ENCODE data around the gene EHBP1.
"Not testable (repeated sequence)": the region's sequence is repeated elsewhere in the genome, so short reads cannot be mapped to it uniquely, and the experiment has no call there.

Gene EHBP1

GRCh38 chr2:62705859-62706720, 577 bp downstream of the EHBP1 start:
- peak in 1 of 2 experiments; percentile 41 for DNase-seq

- no peak for DNase-seq
Observed at GRCh38 chr2:62706721-62707521, 1.4 kb downstream of the EHBP1 start.

GRCh38 chr2:62708751-62709150, 3.2 kb downstream of the EHBP1 start:
- DNase-seq = no peak

GRCh38 chr2:62711832-62712494, 6.5 kb downstream of the EHBP1 start:
- DNase-seq = no peak

GRCh38 chr2:62713196-62713595, 7.7 kb downstream of the EHBP1 start:
- not testable (repeated sequence) for DNase-seq

GRCh38 chr2:62713837-62714236, 8.3 kb downstream of the EHBP1 start:
- DNase-seq = no peak

GRCh38 chr2:62716768-62717167, 11.3 kb downstream of the EHBP1 start:
- no peak for DNase-seq

GRCh38 chr2:62717503-62718081, 12.1 kb downstream of the EHBP1 start:
- DNase-seq = no peak

GRCh38 chr2:62718225-62718822, 12.8 kb downstream of the EHBP1 start:
- DNase-seq = no peak

- no peak for DNase-seq
Observed at GRCh38 chr2:62719757-62720156, 14.2 kb downstream of the EHBP1 start.

GRCh38 chr2:62722679-62723078, 17.2 kb downstream of the EHBP1 start:
- no peak for DNase-seq

- DNase-seq = no peak
Observed at GRCh38 chr2:62723253-62723652, 17.7 kb downstream of the EHBP1 start.

GRCh38 chr2:62724106-62724505, 18.6 kb downstream of the EHBP1 start:
- no peak for DNase-seq

- peak in 1 of 2 experiments; percentile 11 for DNase-seq
Observed at GRCh38 chr2:62724886-62725711, 19.6 kb downstream of the EHBP1 start.

- DNase-seq = no peak
Observed at GRCh38 chr2:62725712-62726055, 20.2 kb downstream of the EHBP1 start.

GRCh38 chr2:62727259-62727867, 21.9 kb downstream of the EHBP1 start:
- DNase-seq = no peak

- DNase-seq = no peak
Observed at GRCh38 chr2:62727876-62728566, 22.5 kb downstream of the EHBP1 start.

GRCh38 chr2:62731275-62731674, 25.8 kb downstream of the EHBP1 start:
- DNase-seq = no peak

- DNase-seq = no peak
Observed at GRCh38 chr2:62732262-62732777, 26.8 kb downstream of the EHBP1 start.

- no peak for DNase-seq
Observed at GRCh38 chr2:62733546-62733945, 28.0 kb downstream of the EHBP1 start.
